ENCODE measurements around the gene VGLL4.

DNA sequence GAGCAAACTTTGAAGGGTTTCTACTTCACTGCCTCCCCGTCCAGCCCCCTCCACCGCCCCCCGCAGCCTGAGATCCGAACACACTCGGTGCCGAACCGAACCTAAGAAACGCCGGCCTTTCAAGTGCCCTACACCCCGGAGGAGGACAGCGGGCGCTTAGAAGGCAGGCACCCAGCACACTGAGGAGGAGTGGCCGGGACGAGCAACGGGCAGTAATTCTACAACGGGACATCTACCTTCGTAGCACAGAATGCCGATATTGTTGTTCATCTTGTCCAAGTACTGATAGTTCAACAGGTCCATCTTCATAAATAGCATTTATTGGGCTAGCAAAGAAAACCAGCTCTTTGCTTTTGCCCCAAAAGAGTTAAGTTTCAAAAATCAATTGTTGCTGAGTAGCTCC is 513 bp downstream of the VGLL4 start:
- TF ChIP-seq, protein P1, sequence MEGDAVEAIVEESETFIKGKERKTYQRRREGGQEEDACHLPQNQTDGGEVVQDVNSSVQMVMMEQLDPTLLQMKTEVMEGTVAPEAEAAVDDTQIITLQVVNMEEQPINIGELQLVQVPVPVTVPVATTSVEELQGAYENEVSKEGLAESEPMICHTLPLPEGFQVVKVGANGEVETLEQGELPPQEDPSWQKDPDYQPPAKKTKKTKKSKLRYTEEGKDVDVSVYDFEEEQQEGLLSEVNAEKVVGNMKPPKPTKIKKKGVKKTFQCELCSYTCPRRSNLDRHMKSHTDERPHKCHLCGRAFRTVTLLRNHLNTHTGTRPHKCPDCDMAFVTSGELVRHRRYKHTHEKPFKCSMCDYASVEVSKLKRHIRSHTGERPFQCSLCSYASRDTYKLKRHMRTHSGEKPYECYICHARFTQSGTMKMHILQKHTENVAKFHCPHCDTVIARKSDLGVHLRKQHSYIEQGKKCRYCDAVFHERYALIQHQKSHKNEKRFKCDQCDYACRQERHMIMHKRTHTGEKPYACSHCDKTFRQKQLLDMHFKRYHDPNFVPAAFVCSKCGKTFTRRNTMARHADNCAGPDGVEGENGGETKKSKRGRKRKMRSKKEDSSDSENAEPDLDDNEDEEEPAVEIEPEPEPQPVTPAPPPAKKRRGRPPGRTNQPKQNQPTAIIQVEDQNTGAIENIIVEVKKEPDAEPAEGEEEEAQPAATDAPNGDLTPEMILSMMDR (conservative IDR thresholded peaks at IDR 0.05; ENCODE audit: low read length): no peak
- no peak for TF ChIP-seq EZH2phosphoT487 (IDR thresholded peaks at IDR 0.05; ENCODE audit: borderline replicate concordance)

Measured in Loucy (cell line).